GM18868 (cell line): ENCODE measurements around the gene MAPKAP1.

Experiments
- ATAC-seq: cut with Tn5 transposase; IDR thresholded peaks from one replicate; pipeline ENCODE4 v1.9.1; 2021; ENCODE audit warnings: mild to moderate bottlenecking, moderate library complexity; ENCODE audit not compliant: unreplicated experiment

Gene MAPKAP1

GRCh38 chr9:125493881-125494652 is 212.9 kb downstream of the MAPKAP1 start:
- no peak for ATAC-seq

- ATAC-seq, result no peak
These were observed 213.6 kb downstream of the MAPKAP1 start for GRCh38 chr9:125493384-125493783.

- ATAC-seq, result no peak
These were observed 214.3 kb downstream of the MAPKAP1 start for GRCh38 chr9:125492719-125493118.

- no peak for ATAC-seq
These were observed 219.2 kb downstream of the MAPKAP1 start for GRCh38 chr9:125487842-125488241.

GRCh38 chr9:125486576-125486975 is 220.4 kb downstream of the MAPKAP1 start:
- no peak for ATAC-seq

- ATAC-seq, result no peak
These were observed 220.9 kb downstream of the MAPKAP1 start for GRCh38 chr9:125486152-125486508.

- no peak for ATAC-seq
These were observed 221.4 kb downstream of the MAPKAP1 start for GRCh38 chr9:125485471-125486151.

GRCh38 chr9:125484350-125485282 is 222.4 kb downstream of the MAPKAP1 start:
- ATAC-seq, result no peak

- no peak for ATAC-seq
These were observed 223.3 kb downstream of the MAPKAP1 start for GRCh38 chr9:125483697-125484096.

GRCh38 chr9:125479846-125480615 is 227.0 kb downstream of the MAPKAP1 start:
- no peak for ATAC-seq

- no peak for ATAC-seq
These were observed 229.9 kb downstream of the MAPKAP1 start for GRCh38 chr9:125477089-125477544.

- ATAC-seq, result no peak
These were observed 230.4 kb downstream of the MAPKAP1 start for GRCh38 chr9:125476645-125477044.

GRCh38 chr9:125475385-125475784 is 231.6 kb downstream of the MAPKAP1 start:
- no peak for ATAC-seq

- no peak for ATAC-seq
These were observed 233.9 kb downstream of the MAPKAP1 start for GRCh38 chr9:125472926-125473701.

GRCh38 chr9:125472562-125472925 is 234.5 kb downstream of the MAPKAP1 start:
- ATAC-seq, result no peak

- no peak for ATAC-seq
These were observed 236.0 kb downstream of the MAPKAP1 start for GRCh38 chr9:125470767-125471580.

GRCh38 chr9:125470189-125470588 is 236.8 kb downstream of the MAPKAP1 start:
- ATAC-seq, result no peak

GRCh38 chr9:125468646-125469045 is 238.4 kb downstream of the MAPKAP1 start:
- ATAC-seq, result no peak
